Mucosa of descending colon (tissue), 3 donors: ENCODE results near the gene RAP1A. TPM values are rescaled to one million over a fixed set of nuclear protein-coding genes. Genes with fewer than 3 reads are reported as not detected.

Source experiments
- ATAC-seq: fragments of 200-7000 bp; cut with Tn5 transposase; one replicate; pipeline ENCODE4 v1.9.1; 2020; ENCODE audit warnings: mild to moderate bottlenecking, moderate library complexity
- DNase-seq, 3 donors: peaks; one replicate each; pipeline ENCODE4 v3.0.0-alpha.2; 2020
- H3K36me3 ChIP-seq: fragments of 200-600 bp; one replicate; pipeline ENCODE4 v1.8.0; 2021; ENCODE audit warnings: low read depth, mild to moderate bottlenecking
- H3K4me1 ChIP-seq: fragments of 200-600 bp; one replicate; pipeline ENCODE4 v1.8.0; 2021; ENCODE audit warnings: low read depth, mild to moderate bottlenecking
- H3K4me3 ChIP-seq: fragments of 200-600 bp; one replicate; pipeline ENCODE4 v1.8.0; 2021; ENCODE audit warnings: mild to moderate bottlenecking
- H3K9me3 ChIP-seq: fragments of 200-600 bp; one replicate; pipeline ENCODE4 v1.8.0; 2021; ENCODE audit warnings: mild to moderate bottlenecking
- intact Hi-C, 2 donors: fragments of 100-400 bp; cut with DNase I in 1 of 2; cut with micrococcal nuclease in 1 of 2; formaldehyde crosslinking; loops; one replicate each; pipeline versions ENCODE4 v1.11.0 to v1.11.1; 2022; cut with DNase I, micrococcal nuclease
- total RNA-seq, 3 donors: library from RNA; stranded (reverse); fragmentation: NEBNext Ultra II Directional in 2 of 3; extraction: Animal tissue kit (Norgen Biotek cat#: 25700) in 2 of 3; gene quantifications; one replicate each; pipeline versions ENCODE4 v1.2.1 to v1.2.4, GENCODE V29; 2021 to 2023
- TF ChIP-seq, protein P1 (sequence below): fragments of 200-600 bp; IDR thresholded peaks from one replicate; pipeline ENCODE4 v1.8.0; 2022; ENCODE audit warnings: antibody characterized with exemption, mild to moderate bottlenecking
- donor health status: DM: no; HTN: no; CAD: no; lungs with moderate emphysema.
- donor health status: DM: no; HTN: no; CAD: no.
- donor health status: DM: no; HTN: yes; CAD: no.

RAP1A gene
- total RNA-seq, 3 donors from 2014 or later: 84.4 to 272 (median 95.4) TPM

DNA sequence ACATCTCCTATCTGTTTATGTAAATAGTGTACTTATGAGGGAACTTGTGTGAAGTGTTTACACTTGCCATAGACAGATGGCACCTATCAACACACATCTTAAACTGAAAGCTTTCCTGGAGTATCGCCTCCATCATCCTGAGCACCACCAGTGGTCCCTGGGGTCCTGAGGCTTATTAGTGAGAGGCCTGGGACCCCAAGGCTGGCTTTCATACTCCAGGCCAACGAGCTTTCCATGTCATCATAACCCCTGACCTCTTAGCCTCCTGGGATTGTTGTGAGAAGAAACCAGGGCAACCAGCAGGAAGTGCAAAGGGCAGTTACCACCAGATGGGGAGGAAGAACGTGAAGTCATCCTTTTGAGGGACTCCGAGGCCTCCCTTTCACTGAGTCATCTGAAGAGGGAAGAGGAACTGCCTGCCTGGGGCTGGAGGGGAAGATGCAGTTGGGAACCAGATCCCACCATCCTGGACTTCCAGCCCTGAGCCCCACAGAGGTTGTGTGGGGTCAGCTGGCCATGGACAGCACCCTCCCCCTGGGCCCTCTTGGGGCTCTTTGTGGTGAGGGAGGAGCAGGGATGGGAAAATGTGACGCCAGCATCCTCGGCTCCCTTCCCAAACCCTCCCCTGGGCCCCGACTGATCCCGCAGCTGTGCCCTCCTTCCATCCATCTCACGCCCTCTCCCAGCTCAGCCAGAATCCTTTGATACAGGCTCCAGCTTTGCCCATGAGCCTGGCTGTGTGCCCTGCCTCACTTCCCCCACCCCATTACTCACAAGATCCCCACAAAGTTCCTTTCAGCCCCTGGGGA, 113.8 kb downstream of the RAP1A start:
- no peaks in the 10 kb centered on the region for H3K9me3 ChIP-seq
- DNase-seq (peak in 1 of 3 donors; percentile 15), ATAC-seq (peak; percentile 80)
- no peak overlapping the region for H3K4me3 ChIP-seq
- intact Hi-C loops: no loop called here
- TF ChIP-seq, protein P1, sequence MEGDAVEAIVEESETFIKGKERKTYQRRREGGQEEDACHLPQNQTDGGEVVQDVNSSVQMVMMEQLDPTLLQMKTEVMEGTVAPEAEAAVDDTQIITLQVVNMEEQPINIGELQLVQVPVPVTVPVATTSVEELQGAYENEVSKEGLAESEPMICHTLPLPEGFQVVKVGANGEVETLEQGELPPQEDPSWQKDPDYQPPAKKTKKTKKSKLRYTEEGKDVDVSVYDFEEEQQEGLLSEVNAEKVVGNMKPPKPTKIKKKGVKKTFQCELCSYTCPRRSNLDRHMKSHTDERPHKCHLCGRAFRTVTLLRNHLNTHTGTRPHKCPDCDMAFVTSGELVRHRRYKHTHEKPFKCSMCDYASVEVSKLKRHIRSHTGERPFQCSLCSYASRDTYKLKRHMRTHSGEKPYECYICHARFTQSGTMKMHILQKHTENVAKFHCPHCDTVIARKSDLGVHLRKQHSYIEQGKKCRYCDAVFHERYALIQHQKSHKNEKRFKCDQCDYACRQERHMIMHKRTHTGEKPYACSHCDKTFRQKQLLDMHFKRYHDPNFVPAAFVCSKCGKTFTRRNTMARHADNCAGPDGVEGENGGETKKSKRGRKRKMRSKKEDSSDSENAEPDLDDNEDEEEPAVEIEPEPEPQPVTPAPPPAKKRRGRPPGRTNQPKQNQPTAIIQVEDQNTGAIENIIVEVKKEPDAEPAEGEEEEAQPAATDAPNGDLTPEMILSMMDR: no peak
- no peaks in the 10 kb centered on the region for H3K4me1 ChIP-seq
- no peaks in the 10 kb centered on the region for H3K36me3 ChIP-seq

DNA sequence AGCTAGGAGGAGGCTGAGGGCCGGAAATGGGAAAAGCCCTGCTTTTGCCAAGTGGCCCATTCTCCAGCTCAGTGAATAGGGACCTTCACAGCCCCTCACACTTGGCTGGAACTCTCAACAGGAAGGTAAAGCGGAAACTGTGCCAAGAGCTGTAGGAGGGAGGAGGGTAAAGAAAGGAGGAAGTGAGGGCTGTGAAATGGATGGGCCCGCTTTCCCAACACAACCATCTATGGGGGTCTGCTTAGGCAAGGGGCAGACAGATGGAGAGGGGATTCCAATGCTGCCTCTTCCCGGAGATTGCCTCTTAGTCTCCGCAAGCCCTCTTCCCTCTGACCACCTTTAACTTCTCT, 114.4 kb downstream of the RAP1A start:
- Histone ChIP-seq H3K36me3 (no peaks in the 10 kb centered on the region), H3K4me3 (no peak overlapping the region), H3K4me1 (no peaks in the 10 kb centered on the region), H3K9me3 (no peaks in the 10 kb centered on the region)
- ATAC-seq (no peak), DNase-seq (no peak)
- intact Hi-C loops: no loop called here
- TF ChIP-seq, protein P1: no peak

DNA sequence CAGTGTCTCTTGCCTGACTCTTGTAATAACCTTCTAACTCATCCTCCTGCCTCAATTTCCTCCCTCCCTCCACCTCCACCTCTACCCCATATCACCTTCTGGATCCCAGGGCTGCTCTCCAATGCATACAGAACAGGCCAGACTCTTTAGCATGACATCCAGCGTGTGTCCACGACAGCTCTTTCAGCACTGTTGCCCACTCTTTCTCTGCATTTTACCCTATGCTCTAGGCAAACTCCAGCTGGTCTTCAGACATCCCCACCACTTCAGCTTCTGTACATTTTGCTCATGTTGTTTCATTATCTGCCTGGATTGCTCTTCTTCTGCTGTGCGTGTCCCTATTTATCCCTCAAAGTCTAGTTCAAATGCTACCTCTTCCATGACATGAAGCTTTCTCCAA, 114.8 kb downstream of the RAP1A start:
- intact Hi-C loops: no loop called here
- ATAC-seq: no peak
- DNase-seq: no peak
- TF ChIP-seq, protein P1: no peak
- Histone ChIP-seq H3K9me3 (no peaks in the 10 kb centered on the region), H3K4me3 (no peak overlapping the region), H3K36me3 (no peaks in the 10 kb centered on the region), H3K4me1 (no peaks in the 10 kb centered on the region)

DNA sequence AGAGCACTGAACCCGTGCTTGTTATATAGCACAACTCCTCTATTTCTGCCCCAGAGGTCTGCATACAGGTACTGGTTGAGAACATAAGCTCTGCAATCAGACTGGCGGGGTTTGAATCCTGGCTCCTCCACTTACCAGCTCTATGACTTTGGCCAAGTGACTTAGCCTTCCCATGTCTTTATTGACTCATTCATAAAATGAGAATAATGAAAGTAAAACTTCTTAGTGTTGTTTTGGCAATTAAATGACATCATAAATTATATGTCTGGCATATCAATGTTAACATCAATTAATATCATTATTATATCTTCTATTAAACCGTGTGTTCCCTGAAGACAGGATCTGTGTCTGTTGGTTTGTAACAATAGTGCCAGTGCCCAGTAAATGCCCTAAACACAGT, 115.3 kb downstream of the RAP1A start:
- Histone ChIP-seq H3K36me3 (no peaks in the 10 kb centered on the region), H3K4me1 (no peaks in the 10 kb centered on the region), H3K9me3 (no peaks in the 10 kb centered on the region), H3K4me3 (no peak overlapping the region)
- TF ChIP-seq, protein P1: no peak
- no peak for ATAC-seq
- no peak for DNase-seq
- intact Hi-C loops: no loop called here

DNA sequence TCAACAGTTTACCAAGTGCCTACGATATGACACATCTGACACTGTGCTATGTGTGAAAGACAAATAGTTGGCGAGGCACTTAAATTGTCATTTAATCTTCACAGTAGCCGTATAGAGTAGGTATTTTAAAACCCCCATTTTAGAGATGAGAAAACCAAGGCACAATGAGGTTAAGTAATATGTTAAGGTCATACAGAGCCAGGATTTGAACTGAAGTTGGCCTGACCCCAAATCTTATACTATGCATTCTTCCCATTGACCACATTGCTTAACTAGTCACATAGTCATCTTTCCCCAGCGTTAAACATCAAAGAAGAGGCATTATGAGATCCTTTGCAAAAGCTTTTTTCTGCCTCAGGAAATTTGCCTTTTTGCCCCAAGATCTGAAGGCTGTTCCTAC, 115.7 kb downstream of the RAP1A start:
- Histone ChIP-seq H3K36me3 (no peaks in the 10 kb centered on the region), H3K9me3 (no peaks in the 10 kb centered on the region), H3K4me1 (no peaks in the 10 kb centered on the region), H3K4me3 (no peak overlapping the region)
- intact Hi-C loops: no loop called here
- DNase-seq (no peak), ATAC-seq (no peak)
- TF ChIP-seq, protein P1: no peak
